ENCODE data around the gene ALDH3B1. TPM values are rescaled to one million over a fixed set of nuclear protein-coding genes. Genes with fewer than 3 reads are reported as not detected.

ALDH3B1 gene
- total and polyA plus RNA-seq, 4 donors, result 1.6 to 7.1 (median 3.4) TPM

GRCh38 chr11:67996622-67997474, 13.3 kb upstream of the ALDH3B1 start:
- WGBS, result 75% methylated on average over 41 of the region's 41 CpGs
- Histone ChIP-seq H3K9ac (ENCODE audit: low read depth in 1 of 2, low read length in 2 of 2) (no peak overlapping the region), H3K9me3 (ENCODE audit: control insufficient read depth in 4 of 4, low read length in 3 of 4) (no peaks in the 10 kb centered on the region), H3K27ac (ENCODE audit: low read depth in 1 of 2, low read length in 2 of 2) (no peak overlapping the region), H3K27me3 (ENCODE audit: control insufficient read depth in 4 of 4, insufficient read depth in 4 of 4, low read length in 3 of 4) (no peaks in the 10 kb centered on the region), H3K36me3 (ENCODE audit: control insufficient read depth in 4 of 4, insufficient read depth in 3 of 4, low read depth in 1 of 4, low read length in 3 of 4) (peaks cover 0 to 2% (median 0%) of the 10 kb centered on the region in 4 donors), H3K4me3 (ENCODE audit: low read depth in 1 of 3, low read length in 3 of 3) (no peak overlapping the region), H3K4me1 (ENCODE audit: control insufficient read depth in 4 of 4, insufficient read depth in 4 of 4, low read length in 3 of 4) (peaks cover 0 to 2% (median 0%) of the 10 kb centered on the region in 4 donors)
- no peak for TF ChIP-seq JUND (IDR thresholded peaks at IDR 0.05)
- no peak for TF ChIP-seq ATF3 (IDR thresholded peaks at IDR 0.05)
- TF ChIP-seq HNF4G (IDR thresholded peaks at IDR 0.05), result no peak
- TF ChIP-seq ZBTB33 (IDR thresholded peaks at IDR 0.05), result no peak
- no peak for TF ChIP-seq GABPA (IDR thresholded peaks at IDR 0.05 in 1 of 2, conservative IDR thresholded peaks at IDR 0.05 in 1 of 2)
- TF ChIP-seq FOXA2 (IDR thresholded peaks at IDR 0.05), result no peak
- TF ChIP-seq NR2F2 (IDR thresholded peaks at IDR 0.05), result no peak
- no peak for TF ChIP-seq REST (IDR thresholded peaks at IDR 0.05)
- TF ChIP-seq HNF4A (conservative IDR thresholded peaks at IDR 0.05), result no peak
- TF ChIP-seq SP1 (IDR thresholded peaks at IDR 0.05), result no peak
- no peak for TF ChIP-seq FOXA1 (IDR thresholded peaks at IDR 0.05)
- no peak for TF ChIP-seq EGR1 (IDR thresholded peaks at IDR 0.05; ENCODE audit: low read depth in 2 of 2)
- TF ChIP-seq CTCF (IDR thresholded peaks at IDR 0.05; ENCODE audit: low read depth, low read length, missing input control), result no peak
- no peak for TF ChIP-seq MAX (IDR thresholded peaks at IDR 0.05)
- TF ChIP-seq RXRA (IDR thresholded peaks at IDR 0.05), result no peak
- TF ChIP-seq YY1 (IDR thresholded peaks at IDR 0.05), result no peak
- no peak for TF ChIP-seq RAD21 (IDR thresholded peaks at IDR 0.05)
- no peak for TF ChIP-seq TAF1 (conservative IDR thresholded peaks at IDR 0.05)
- DNase-seq (ENCODE audit: low spot score), result peak; percentile 90
